Kidney epithelial cell (primary cell): Measurements from ENCODE around the gene GLRA2. TPM values are rescaled to one million over a fixed set of nuclear protein-coding genes. Genes with fewer than 3 reads are reported as not detected.

Experiments
- DNase-seq: peaks from one replicate; pipeline ENCODE4 v3.0.0-alpha.2; 2010; ENCODE audit warnings: low read depth
- H3K27me3 ChIP-seq: 2 replicates; pipeline ENCODE4 v1.6.0; 2011; ENCODE audit warnings: low read length; ENCODE audit not compliant: control insufficient read depth, insufficient read depth
- H3K36me3 ChIP-seq: 2 replicates; pipeline ENCODE4 v1.5.1; 2011; ENCODE audit warnings: low read length; ENCODE audit not compliant: control insufficient read depth, insufficient read depth
- H3K4me3 ChIP-seq: 2 replicates; pipeline ENCODE4 v1.5.1; 2011; ENCODE audit warnings: low read depth, mild to moderate bottlenecking, control low read depth, low read length
- CTCF ChIP-seq: IDR thresholded peaks from 2 replicates; pipeline ENCODE4 v1.5.1; 2011; ENCODE audit warnings: mild to moderate bottlenecking, moderate library complexity, low read length, control low read depth, inconsistent platforms; ENCODE audit not compliant: insufficient read depth, poor library complexity, severe bottlenecking
- total RNA-seq: library from RNA; depleted of rRNA; stranded (reverse); fragments of >200 nt; gene quantifications from 2 replicates; pipeline ENCODE4 v1.2.3, GENCODE V29; 2015

GLRA2 gene
- total RNA-seq, 1 donor from 2014 or later: not detected

GRCh38 chrX:14581081-14581480 is 51.7 kb downstream of the GLRA2 start:
- no peak for DNase-seq
- H3K27me3 ChIP-seq: no peaks in the 10 kb centered on the region
- no peaks in the 10 kb centered on the region for H3K36me3 ChIP-seq
- no peak for TF ChIP-seq CTCF
- no peak overlapping the region for H3K4me3 ChIP-seq

- DNase-seq: no peak
- H3K36me3 ChIP-seq: no peaks in the 10 kb centered on the region
- no peaks in the 10 kb centered on the region for H3K27me3 ChIP-seq
- no peak for TF ChIP-seq CTCF
- H3K4me3 ChIP-seq: no peak overlapping the region
These were observed 55.2 kb downstream of the GLRA2 start for GRCh38 chrX:14584548-14584947.

- TF ChIP-seq CTCF: no peak
- no peaks in the 10 kb centered on the region for H3K36me3 ChIP-seq
- H3K4me3 ChIP-seq: no peak overlapping the region
- no peak for DNase-seq
- H3K27me3 ChIP-seq: no peaks in the 10 kb centered on the region
These were observed 60.9 kb downstream of the GLRA2 start for GRCh38 chrX:14590216-14590615.

- Histone ChIP-seq H3K36me3 (no peaks in the 10 kb centered on the region), H3K4me3 (no peak overlapping the region)
- TF ChIP-seq CTCF: no peak
These were observed 61.5 kb downstream of the GLRA2 start for GRCh38 chrX:14590693-14591424.

GRCh38 chrX:14591976-14592375 is 62.6 kb downstream of the GLRA2 start:
- no peaks in the 10 kb centered on the region for H3K27me3 ChIP-seq
- no peaks in the 10 kb centered on the region for H3K36me3 ChIP-seq
- no peak for TF ChIP-seq CTCF
- DNase-seq: no peak
- no peak overlapping the region for H3K4me3 ChIP-seq

More at GRCh38 chrX:14590693-14591424, 61.5 kb downstream of the GLRA2 start:
- DNase-seq: no peak
- no peaks in the 10 kb centered on the region for H3K27me3 ChIP-seq

GRCh38 chrX:14594521-14594920 is 65.2 kb downstream of the GLRA2 start:
- Histone ChIP-seq H3K4me3 (no peak overlapping the region), H3K27me3 (no peaks in the 10 kb centered on the region), H3K36me3 (no peaks in the 10 kb centered on the region)
- TF ChIP-seq CTCF: no peak
- no peak for DNase-seq
